Measurements from ENCODE around the gene ADA. TPM values are rescaled to one million over a fixed set of nuclear protein-coding genes. Genes with fewer than 3 reads are reported as not detected.

The ADA gene
- total and polyA plus RNA-seq, 2 of the 13 experiments (the other 11 are each of a cell fraction or from before 2014, with no cell fraction given) = 2.5 to 11.3 TPM

DNA sequence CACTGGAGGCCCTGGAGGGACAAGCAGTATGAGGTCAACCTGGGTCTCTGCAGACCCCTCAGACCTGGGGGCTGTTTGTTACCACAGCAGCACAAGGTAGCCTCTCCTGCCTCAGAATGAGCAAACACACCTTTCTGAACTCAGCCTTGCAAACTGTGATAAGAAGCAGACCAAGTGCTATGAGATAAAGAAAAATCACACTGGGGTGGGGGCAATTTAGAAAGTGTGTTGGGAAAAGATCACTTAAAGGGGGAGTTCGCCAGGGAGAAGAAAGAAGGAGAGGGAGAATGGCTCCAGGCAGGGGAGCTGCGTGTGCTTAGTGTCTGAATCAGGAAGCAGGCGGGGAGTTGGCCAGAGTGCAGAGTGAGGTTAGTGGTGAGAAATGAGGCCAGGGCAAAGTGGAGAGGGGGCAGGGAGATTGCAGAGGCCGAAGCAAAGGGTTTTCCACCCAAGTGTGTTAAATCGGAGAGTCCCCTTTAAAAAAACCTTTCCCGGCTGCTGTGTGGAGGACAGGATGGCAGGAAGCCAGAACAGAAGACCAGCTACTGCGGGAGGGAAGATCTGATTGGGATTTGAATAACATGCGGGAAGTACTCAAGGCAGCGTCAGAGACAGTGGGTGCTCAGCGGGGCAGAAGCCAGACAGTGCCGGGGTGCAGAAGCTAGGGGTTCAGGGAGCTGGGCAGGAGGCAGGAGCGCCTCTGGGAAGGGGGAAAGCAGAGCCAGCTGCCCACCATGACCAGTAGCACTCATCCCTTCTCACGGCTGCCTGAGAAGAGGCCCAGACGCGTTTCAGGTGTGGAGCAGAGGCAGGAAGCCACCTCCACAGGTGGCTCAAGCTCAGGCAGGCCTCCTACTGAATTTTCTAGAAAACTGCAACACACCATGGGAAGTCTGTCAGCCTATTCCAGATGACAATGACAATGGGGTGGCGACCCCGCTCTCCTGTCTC lies 9.0 kb downstream of the ADA start (continued):
- TF ChIP-seq, protein P1, sequence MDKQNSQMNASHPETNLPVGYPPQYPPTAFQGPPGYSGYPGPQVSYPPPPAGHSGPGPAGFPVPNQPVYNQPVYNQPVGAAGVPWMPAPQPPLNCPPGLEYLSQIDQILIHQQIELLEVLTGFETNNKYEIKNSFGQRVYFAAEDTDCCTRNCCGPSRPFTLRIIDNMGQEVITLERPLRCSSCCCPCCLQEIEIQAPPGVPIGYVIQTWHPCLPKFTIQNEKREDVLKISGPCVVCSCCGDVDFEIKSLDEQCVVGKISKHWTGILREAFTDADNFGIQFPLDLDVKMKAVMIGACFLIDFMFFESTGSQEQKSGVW (CRISPR knock-in tag; IDR thresholded peaks at IDR 0.05; ENCODE audit: borderline replicate concordance) = no peak
- TF ChIP-seq ATF7-NPFF (CRISPR knock-in tag; IDR thresholded peaks at IDR 0.05; ENCODE audit: low read depth) = 0 out of 2 replicates have a peak, but pooled peaks have one; percentile 5
- TF ChIP-seq, protein P2, sequence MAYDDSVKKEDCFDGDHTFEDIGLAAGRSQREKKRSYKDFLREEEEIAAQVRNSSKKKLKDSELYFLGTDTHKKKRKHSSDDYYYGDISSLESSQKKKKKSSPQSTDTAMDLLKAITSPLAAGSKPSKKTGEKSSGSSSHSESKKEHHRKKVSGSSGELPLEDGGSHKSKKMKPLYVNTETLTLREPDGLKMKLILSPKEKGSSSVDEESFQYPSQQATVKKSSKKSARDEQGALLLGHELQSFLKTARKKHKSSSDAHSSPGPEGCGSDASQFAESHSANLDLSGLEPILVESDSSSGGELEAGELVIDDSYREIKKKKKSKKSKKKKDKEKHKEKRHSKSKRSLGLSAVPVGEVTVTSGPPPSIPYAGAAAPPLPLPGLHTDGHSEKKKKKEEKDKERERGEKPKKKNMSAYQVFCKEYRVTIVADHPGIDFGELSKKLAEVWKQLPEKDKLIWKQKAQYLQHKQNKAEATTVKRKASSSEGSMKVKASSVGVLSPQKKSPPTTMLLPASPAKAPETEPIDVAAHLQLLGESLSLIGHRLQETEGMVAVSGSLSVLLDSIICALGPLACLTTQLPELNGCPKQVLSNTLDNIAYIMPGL (CRISPR knock-in tag; IDR thresholded peaks at IDR 0.05; ENCODE audit: borderline replicate concordance in 1 of 2, low read depth in 1 of 2) = peak in 1 of 2 experiments; percentile 35; a peak in 1 of 4 replicates
- TF ChIP-seq SUZ12 (IDR thresholded peaks at IDR 0.05; ENCODE audit: low read depth, low read length) = no peak
- TF ChIP-seq, protein P3, sequence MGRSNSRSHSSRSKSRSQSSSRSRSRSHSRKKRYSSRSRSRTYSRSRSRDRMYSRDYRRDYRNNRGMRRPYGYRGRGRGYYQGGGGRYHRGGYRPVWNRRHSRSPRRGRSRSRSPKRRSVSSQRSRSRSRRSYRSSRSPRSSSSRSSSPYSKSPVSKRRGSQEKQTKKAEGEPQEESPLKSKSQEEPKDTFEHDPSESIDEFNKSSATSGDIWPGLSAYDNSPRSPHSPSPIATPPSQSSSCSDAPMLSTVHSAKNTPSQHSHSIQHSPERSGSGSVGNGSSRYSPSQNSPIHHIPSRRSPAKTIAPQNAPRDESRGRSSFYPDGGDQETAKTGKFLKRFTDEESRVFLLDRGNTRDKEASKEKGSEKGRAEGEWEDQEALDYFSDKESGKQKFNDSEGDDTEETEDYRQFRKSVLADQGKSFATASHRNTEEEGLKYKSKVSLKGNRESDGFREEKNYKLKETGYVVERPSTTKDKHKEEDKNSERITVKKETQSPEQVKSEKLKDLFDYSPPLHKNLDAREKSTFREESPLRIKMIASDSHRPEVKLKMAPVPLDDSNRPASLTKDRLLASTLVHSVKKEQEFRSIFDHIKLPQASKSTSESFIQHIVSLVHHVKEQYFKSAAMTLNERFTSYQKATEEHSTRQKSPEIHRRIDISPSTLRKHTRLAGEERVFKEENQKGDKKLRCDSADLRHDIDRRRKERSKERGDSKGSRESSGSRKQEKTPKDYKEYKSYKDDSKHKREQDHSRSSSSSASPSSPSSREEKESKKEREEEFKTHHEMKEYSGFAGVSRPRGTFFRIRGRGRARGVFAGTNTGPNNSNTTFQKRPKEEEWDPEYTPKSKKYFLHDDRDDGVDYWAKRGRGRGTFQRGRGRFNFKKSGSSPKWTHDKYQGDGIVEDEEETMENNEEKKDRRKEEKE (IDR thresholded peaks at IDR 0.05) = no peak
- no peak for TF ChIP-seq ZFP90 (CRISPR knock-in tag; IDR thresholded peaks at IDR 0.05; ENCODE audit: borderline replicate concordance)
- TF ChIP-seq ZNF30 (CRISPR knock-in tag; IDR thresholded peaks at IDR 0.05) = no peak
- no peak for TF ChIP-seq RORA (CRISPR knock-in tag; IDR thresholded peaks at IDR 0.05)
- no peak for TF ChIP-seq CENPT (CRISPR knock-in tag; IDR thresholded peaks at IDR 0.05; ENCODE audit: low read depth)
- TF ChIP-seq, protein P4, sequence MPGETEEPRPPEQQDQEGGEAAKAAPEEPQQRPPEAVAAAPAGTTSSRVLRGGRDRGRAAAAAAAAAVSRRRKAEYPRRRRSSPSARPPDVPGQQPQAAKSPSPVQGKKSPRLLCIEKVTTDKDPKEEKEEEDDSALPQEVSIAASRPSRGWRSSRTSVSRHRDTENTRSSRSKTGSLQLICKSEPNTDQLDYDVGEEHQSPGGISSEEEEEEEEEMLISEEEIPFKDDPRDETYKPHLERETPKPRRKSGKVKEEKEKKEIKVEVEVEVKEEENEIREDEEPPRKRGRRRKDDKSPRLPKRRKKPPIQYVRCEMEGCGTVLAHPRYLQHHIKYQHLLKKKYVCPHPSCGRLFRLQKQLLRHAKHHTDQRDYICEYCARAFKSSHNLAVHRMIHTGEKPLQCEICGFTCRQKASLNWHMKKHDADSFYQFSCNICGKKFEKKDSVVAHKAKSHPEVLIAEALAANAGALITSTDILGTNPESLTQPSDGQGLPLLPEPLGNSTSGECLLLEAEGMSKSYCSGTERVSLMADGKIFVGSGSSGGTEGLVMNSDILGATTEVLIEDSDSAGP (CRISPR knock-in tag; IDR thresholded peaks at IDR 0.05; ENCODE audit: borderline replicate concordance) = peak; percentile 99
- TF ChIP-seq, protein P5, sequence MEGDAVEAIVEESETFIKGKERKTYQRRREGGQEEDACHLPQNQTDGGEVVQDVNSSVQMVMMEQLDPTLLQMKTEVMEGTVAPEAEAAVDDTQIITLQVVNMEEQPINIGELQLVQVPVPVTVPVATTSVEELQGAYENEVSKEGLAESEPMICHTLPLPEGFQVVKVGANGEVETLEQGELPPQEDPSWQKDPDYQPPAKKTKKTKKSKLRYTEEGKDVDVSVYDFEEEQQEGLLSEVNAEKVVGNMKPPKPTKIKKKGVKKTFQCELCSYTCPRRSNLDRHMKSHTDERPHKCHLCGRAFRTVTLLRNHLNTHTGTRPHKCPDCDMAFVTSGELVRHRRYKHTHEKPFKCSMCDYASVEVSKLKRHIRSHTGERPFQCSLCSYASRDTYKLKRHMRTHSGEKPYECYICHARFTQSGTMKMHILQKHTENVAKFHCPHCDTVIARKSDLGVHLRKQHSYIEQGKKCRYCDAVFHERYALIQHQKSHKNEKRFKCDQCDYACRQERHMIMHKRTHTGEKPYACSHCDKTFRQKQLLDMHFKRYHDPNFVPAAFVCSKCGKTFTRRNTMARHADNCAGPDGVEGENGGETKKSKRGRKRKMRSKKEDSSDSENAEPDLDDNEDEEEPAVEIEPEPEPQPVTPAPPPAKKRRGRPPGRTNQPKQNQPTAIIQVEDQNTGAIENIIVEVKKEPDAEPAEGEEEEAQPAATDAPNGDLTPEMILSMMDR (CRISPR knock-in tag; IDR thresholded peaks at IDR 0.05) = no peak
- no peak for TF ChIP-seq HOXA3 (CRISPR knock-in tag; IDR thresholded peaks at IDR 0.05)
- TF ChIP-seq THAP11 (CRISPR knock-in tag; IDR thresholded peaks at IDR 0.05) = no peak
- no peak for TF ChIP-seq MED13 (CRISPR knock-in tag; IDR thresholded peaks at IDR 0.05)
- no peak for TF ChIP-seq SRSF9 (IDR thresholded peaks at IDR 0.05; ENCODE audit: borderline replicate concordance, insufficient read depth, low read depth, low read length, poor library complexity, severe bottlenecking)

All from HepG2 (cell line).